ENCODE measurements around the gene CLCN6. TPM values are rescaled to one million over a fixed set of nuclear protein-coding genes. Genes with fewer than 3 reads are reported as not detected.

The CLCN6 gene
- total and polyA plus RNA-seq, 2 of the 13 experiments (the other 11 are each of a cell fraction or from before 2014, with no cell fraction given) = 14.9 to 19.3 TPM

DNA sequence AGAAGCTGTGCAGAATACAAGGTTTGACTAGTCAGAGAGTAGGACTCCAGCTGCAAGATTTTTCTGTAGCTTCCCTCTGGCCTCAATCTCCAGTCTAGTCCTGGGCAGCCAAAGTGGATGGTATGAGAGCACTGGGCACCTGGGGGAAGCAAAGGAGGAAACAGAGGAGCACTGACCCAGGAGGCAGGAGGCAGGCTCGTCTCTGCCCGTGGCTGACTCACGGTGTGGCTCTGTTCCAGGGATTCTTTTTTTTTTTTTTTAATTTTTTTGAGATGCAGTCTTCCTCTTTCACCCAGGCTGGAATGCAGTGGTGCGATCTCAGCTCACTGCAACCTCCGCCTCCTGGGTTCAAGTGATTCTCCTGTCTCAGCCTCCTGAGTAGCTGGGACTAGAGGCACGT, 56.9 kb downstream of the CLCN6 start (continued):
- TF ChIP-seq ZNF337 (CRISPR knock-in tag; IDR thresholded peaks at IDR 0.05; ENCODE audit: borderline replicate concordance, low read depth) (no peak), PAX8 (CRISPR knock-in tag; IDR thresholded peaks at IDR 0.05; ENCODE audit: borderline replicate concordance) (no peak), ZIK1 (CRISPR knock-in tag; IDR thresholded peaks at IDR 0.05; ENCODE audit: borderline replicate concordance, low read depth) (no peak), ZNF773 (CRISPR knock-in tag; IDR thresholded peaks at IDR 0.05; ENCODE audit: borderline replicate concordance) (no peak), ARNT2 (CRISPR knock-in tag; IDR thresholded peaks at IDR 0.05; ENCODE audit: low read depth) (no peak), FOXP1 (IDR thresholded peaks at IDR 0.05) (no peak), FOXP1 (CRISPR knock-in tag; IDR thresholded peaks at IDR 0.05) (no peak)

DNA sequence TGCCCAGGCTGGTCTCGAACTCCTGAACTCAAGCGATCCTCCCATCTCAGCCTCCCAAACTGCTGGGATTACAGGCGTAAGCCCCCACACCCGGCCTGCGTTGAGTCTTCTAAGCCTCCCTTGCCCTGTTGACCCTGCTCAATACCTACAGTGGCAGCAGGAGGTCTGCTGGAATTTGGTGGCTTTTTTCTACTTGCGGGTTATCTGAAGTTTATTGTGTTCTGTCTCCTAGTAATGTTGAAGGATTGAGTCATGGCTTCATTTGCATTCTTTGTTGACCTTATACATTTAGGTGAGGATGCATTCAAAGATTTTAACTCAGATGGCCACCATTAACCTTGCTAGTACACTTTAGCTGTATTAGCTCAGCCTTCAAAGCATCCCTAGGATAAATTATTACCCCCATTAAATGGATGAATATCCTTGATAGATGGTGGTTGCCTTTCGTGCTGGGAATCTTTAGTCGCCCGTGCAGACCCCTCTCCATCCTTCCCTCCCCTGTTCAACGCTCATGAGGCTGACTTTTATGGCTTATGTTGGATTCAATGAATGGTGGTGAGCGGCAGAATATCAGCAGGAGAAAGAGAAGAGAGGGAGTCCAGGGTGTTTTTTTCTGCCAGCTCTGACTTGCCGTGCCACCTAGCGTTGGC, 62.5 kb downstream of the CLCN6 start:
- no peak overlapping the region for H3K27ac ChIP-seq (ENCODE audit: extremely low read length, insufficient read depth, low read length)
- H3K9ac ChIP-seq (ENCODE audit: insufficient read depth, low read depth, low read length) = no peak overlapping the region
- DNase-seq (ENCODE audit: low spot score) (no peak), ATAC-seq (no peak), FAIRE-seq (no peak)
- no TSS peak for BruUV-seq (replicated peaks)
- no peaks in the 10 kb centered on the region for H3K79me2 ChIP-seq (ENCODE audit: insufficient read depth, low read length)
- H3K4me3 ChIP-seq (replicated peaks in 1 of 3; ENCODE audit: insufficient read depth in 1 of 3, low read depth in 2 of 3, low read length in 3 of 3) = no peak overlapping the region
- H3K9me3 ChIP-seq (ENCODE audit: low read length) = no peaks in the 10 kb centered on the region
- intact Hi-C loops (cut with micrococcal nuclease; ENCODE audit: unreplicated experiment) = no loop called here
- H4K20me1 ChIP-seq (ENCODE audit: insufficient read depth, low read length) = no peaks in the 10 kb centered on the region
- H3K4me1 ChIP-seq (ENCODE audit: insufficient read depth, low read length) = peaks cover 11% of the 10 kb centered on the region
- no peak overlapping the region for H3K4me2 ChIP-seq (ENCODE audit: low read depth, low read length)
- ChIA-PET CTCF (ENCODE audit: low intra/inter-chr PET ratio, low total read pairs) (no interaction called here), POLR2A (no interaction called here)
- WGBS (ENCODE audit: low lambda C conversion rate) = 22% methylated on average over 13 of the region's 13 CpGs
- H3K36me3 ChIP-seq (replicated peaks in 1 of 2; ENCODE audit: control insufficient read depth in 1 of 2, insufficient read depth in 2 of 2, low read length in 2 of 2) = no peaks in the 10 kb centered on the region
- H3K27me3 ChIP-seq (ENCODE audit: control insufficient read depth in 1 of 2, insufficient read depth in 2 of 2, low read length in 2 of 2) = peaks cover 0 to 3% of the 10 kb centered on the region in 2 experiments; a peak in 2 of 5 replicates
- in situ Hi-C loops (cut with HindIII; ENCODE audit: extremely low pct_ligation_motif_present, low pct_unique_long_range_greater_than_20kb) = no loop called here
- no peak overlapping the region for H2AFZ ChIP-seq (ENCODE audit: low read length)
- TF ChIP-seq SP5 (CRISPR knock-in tag; IDR thresholded peaks at IDR 0.05; ENCODE audit: borderline replicate concordance, low read depth) = no peak
- TF ChIP-seq SATB2 (CRISPR knock-in tag; IDR thresholded peaks at IDR 0.05) = no peak
- no peak for TF ChIP-seq BATF2 (CRISPR knock-in tag; IDR thresholded peaks at IDR 0.05)
- TF ChIP-seq ZNF710 (CRISPR knock-in tag; IDR thresholded peaks at IDR 0.05; ENCODE audit: borderline replicate concordance) = no peak
- TF ChIP-seq ZNF451 (CRISPR knock-in tag; IDR thresholded peaks at IDR 0.05) = no peak
- TF ChIP-seq MIER2 (CRISPR knock-in tag; IDR thresholded peaks at IDR 0.05) = no peak
- TF ChIP-seq ZNF460 (CRISPR knock-in tag; IDR thresholded peaks at IDR 0.05; ENCODE audit: borderline replicate concordance) = no peak
- no peak for TF ChIP-seq EED (CRISPR knock-in tag; IDR thresholded peaks at IDR 0.05)
- no peak for TF ChIP-seq NFIB (CRISPR knock-in tag; IDR thresholded peaks at IDR 0.05; ENCODE audit: borderline replicate concordance)
- TF ChIP-seq HCFC1 (IDR thresholded peaks at IDR 0.05; ENCODE audit: low read depth, low read length) = no peak
- no peak for TF ChIP-seq ELF4 (CRISPR knock-in tag; IDR thresholded peaks at IDR 0.05; ENCODE audit: borderline replicate concordance)
- no peak for TF ChIP-seq ZNF879 (CRISPR knock-in tag; IDR thresholded peaks at IDR 0.05)
- no peak for TF ChIP-seq ZNF18 (CRISPR knock-in tag; IDR thresholded peaks at IDR 0.05; ENCODE audit: insufficient replicate concordance)
- no peak for TF ChIP-seq MEIS2 (CRISPR knock-in tag; IDR thresholded peaks at IDR 0.05)
- TF ChIP-seq HNRNPL (IDR thresholded peaks at IDR 0.05; ENCODE audit: low read depth, low read length) = no peak

All from HepG2 (cell line).